Left colon (tissue), 2 donors: ENCODE data around the gene LRRC74B. TPM values are rescaled to one million over a fixed set of nuclear protein-coding genes. Genes with fewer than 3 reads are reported as not detected.
A peak's percentile ranks its signal among the peaks of the same experiment; 100 is the strongest.

Experiments used
- ATAC-seq: fragments of 200-7000 bp; cut with Tn5 transposase; one replicate; pipeline ENCODE4 v1.9.1; 2020; ENCODE audit warnings: mild to moderate bottlenecking, moderate library complexity
- DNase-seq, 2 donors: peaks; one replicate each; pipeline ENCODE4 v3.0.0-alpha.2; 2020
- intact Hi-C, 2 donors: fragments of 100-400 bp; cut with DNase I in 1 of 2; cut with micrococcal nuclease in 1 of 2; formaldehyde crosslinking; loops; one replicate each; pipeline versions ENCODE4 v1.11.2 to v1.14.0; 2022; cut with DNase I, micrococcal nuclease
- total RNA-seq, 2 donors: library from RNA; stranded (reverse); fragmentation: NEBNext Ultra II Directional; extraction: Animal tissue kit (Norgen Biotek cat#: 25700); gene quantifications; one replicate each; pipeline ENCODE4 v1.2.1, GENCODE V29; 2021
- donor health status: DM: no; HTN: no; CAD: no.
- donor health status: DM: yes; HTN: yes; CAD: no.

The LRRC74B gene
- total RNA-seq, 2 donors from 2014 or later = 0.18 TPM; not detected in 1

GRCh38 chr22:21012446-21013407 lies 33.0 kb upstream of the LRRC74B start:
- DNase-seq = no peak
- no peak for ATAC-seq
- intact Hi-C loops = no loop called here

- DNase-seq = no peak
- ATAC-seq = no peak
- intact Hi-C loops = no loop called here
Measured at GRCh38 chr22:21013657-21014201, 32.0 kb upstream of the LRRC74B start.

GRCh38 chr22:21014202-21014725 lies 31.5 kb upstream of the LRRC74B start:
- ATAC-seq (peak; percentile 78), DNase-seq (peak; percentile 85 to 87)
- intact Hi-C loops = no loop called here

GRCh38 chr22:21014726-21015465 lies 30.9 kb upstream of the LRRC74B start, which contains the start of gene P2RX6:
P2RX6 (plus strand) TSS chr22:21015165; CDS start chr22:21015175, 10 bp downstream.
- intact Hi-C loops = no loop called here
- ATAC-seq (peak; percentile 83), DNase-seq (peak; percentile 61 to 76)

- intact Hi-C loops = no loop called here
- ATAC-seq (no peak), DNase-seq (no peak)
Measured at GRCh38 chr22:21015466-21016006, 30.2 kb upstream of the LRRC74B start.

- peak; percentile 33 for ATAC-seq
- no peak for DNase-seq
- intact Hi-C loops = no loop called here
Measured at GRCh38 chr22:21016644-21017420, 28.9 kb upstream of the LRRC74B start.

- intact Hi-C loops = no loop called here
- ATAC-seq = no peak
- no peak for DNase-seq
Measured at GRCh38 chr22:21018314-21018713, 27.4 kb upstream of the LRRC74B start.

GRCh38 chr22:21020802-21021429 lies 24.8 kb upstream of the LRRC74B start:
- intact Hi-C loops = no loop called here
- ATAC-seq = no peak

GRCh38 chr22:21022507-21022906 lies 23.2 kb upstream of the LRRC74B start:
- ATAC-seq (no peak), DNase-seq (no peak)
- intact Hi-C loops = no loop called here

More at GRCh38 chr22:21020802-21021429, 24.8 kb upstream of the LRRC74B start:
- DNase-seq = no peak

- intact Hi-C loops = no loop called here
Measured at GRCh38 chr22:21022955-21023614, 22.7 kb upstream of the LRRC74B start.

GRCh38 chr22:21025266-21025665 lies 20.5 kb upstream of the LRRC74B start:
- DNase-seq = no peak
- intact Hi-C loops = no loop called here
- no peak for ATAC-seq

More at GRCh38 chr22:21022955-21023614, 22.7 kb upstream of the LRRC74B start:
- DNase-seq = no peak
- no peak for ATAC-seq

- intact Hi-C loops = no loop called here
- ATAC-seq (no peak), DNase-seq (no peak)
Measured at GRCh38 chr22:21025763-21026755, 19.7 kb upstream of the LRRC74B start.

GRCh38 chr22:21026783-21027692 lies 18.7 kb upstream of the LRRC74B start:
- DNase-seq (no peak), ATAC-seq (no peak)
- intact Hi-C loops = no loop called here

GRCh38 chr22:21028277-21029251 lies 17.2 kb upstream of the LRRC74B start:
- DNase-seq (no peak), ATAC-seq (no peak)
- intact Hi-C loops = no loop called here
